HG02610 (cell line): ENCODE data around the gene STYXL1.

Source experiments
- ATAC-seq: cut with Tn5 transposase; IDR thresholded peaks from one replicate; pipeline ENCODE4 v1.9.1; 2021; ENCODE audit warnings: mild to moderate bottlenecking, moderate library complexity; ENCODE audit not compliant: unreplicated experiment

Gene STYXL1

DNA sequence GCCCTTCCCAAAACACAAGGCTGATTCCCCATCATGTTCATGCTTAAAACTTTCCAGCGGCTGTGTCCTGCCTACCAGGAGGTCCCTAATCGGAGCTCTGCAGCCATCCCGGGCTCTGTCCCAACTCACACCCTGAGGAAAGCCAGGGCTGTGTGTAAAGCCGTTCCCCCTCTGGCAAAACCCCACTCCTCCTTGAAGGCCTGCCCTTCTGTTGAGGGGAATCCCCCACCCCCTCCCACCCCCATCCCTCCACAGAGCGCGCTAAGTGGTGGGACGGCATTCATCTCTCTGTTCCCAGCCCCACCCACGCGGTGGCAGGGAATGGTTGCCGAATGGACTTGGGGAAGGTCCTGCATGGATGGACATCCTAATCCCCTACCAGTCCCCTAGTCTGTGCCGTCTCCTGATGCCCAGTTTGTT lies 52.7 kb downstream of the STYXL1 start:
- no peak for ATAC-seq

DNA sequence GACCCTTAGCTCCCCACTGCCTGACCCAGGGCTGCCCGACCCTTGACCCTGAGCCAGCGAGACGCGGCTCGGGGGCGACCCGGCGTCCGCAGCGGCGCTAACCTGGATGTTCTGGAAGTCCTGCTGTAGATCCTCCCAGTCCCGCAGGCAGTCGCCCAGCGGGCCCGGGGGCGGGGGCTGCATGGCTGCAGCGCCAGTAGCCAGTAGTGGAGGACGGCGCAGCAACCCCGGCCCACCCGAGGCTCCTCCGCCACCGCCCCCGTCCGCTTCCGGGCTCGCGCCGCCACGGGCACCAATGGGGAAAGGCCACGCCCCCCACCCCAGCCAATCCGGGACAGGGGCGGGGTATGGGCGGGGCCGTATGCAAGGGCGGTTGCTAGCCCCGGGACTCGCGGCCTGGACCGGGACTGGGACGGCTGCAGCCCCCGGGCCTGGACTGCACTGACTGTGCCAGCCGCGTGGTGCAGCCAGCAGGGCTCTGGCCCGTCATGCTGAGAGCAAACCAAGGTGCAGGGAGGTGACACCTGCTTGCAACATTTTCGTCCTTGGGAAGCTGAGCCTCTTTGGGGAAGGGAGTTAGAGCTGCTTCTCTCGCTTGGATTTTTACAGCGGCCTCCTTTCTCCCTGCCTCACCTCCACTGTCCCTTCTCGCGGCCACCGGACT lies 53.3 kb downstream of the STYXL1 start, which contains the start of gene TMEM120A:
Gene TMEM120A, minus strand, starts transcription at position 208 of the 664 bp plus-strand sequence. Its CDS starts 25 bp downstream, at position 183.
- peak; percentile 97 for ATAC-seq

DNA sequence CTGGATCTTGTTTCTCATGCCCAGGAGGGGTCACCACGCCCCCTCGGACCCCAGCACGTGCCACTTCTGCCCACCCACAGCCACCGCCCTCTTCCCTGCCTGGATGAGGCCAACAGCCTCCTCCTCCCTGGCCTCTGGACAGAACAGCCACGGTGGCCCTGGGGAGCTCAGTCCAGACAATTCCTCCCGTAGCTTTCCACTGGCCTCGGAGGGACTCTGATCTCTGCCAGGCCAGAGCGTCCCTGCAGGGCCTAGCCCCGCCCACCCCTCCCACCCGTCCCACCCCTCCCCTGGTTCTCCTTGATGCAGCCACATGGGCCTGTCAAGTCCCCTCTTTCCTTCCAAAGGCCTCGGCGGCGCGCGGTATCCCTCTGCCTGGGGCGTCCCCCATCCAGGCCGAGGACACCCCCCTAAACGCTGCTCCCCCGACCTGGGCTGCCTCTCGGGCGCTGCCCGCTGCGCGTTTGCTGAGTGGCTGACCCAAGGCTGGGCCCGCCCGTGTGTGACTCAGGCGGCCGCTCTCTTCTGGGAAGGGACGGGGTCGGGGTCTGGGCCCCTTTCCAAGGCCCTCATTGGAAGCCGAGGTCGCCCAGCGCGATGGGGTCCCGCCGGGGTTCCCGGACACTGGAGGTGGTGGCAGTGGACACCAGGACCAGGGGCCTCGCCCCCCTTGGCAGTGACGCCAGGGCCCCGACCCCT lies 54.0 kb downstream of the STYXL1 start:
- ATAC-seq = no peak

DNA sequence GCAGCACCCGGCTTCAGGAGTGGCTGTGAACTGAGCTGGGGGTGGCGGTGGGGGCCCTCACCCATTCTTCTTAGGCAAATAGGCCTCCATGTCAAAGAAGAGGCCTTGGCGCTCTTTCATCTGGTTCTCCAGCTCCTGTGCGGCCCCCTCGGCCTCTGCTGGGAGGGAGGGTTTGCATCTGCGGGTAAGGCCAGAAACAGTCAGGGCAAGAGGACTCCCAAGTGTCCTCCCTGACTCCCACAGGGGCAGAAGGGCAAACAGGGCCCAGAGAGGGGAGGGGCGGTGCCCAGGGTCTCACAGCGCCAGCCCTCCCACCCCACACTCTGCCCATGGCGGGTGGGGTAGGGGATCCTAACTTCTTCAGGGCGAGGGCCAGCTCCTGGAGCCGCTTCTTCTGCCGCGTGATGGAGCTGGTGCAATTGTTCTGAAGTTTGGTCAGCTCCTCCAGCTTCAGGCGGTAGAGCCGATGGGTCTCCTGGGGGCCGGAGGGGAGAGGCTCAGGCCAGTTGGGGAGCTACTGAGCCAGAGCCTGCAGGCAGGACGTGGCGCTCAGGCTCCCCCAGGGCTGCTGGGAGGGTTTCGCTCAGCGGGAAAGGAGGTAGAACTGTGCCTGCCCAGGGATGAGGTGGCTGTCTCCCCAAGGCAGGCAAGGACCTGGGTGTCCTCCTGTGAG lies 55.6 kb downstream of the STYXL1 start:
- no peak for ATAC-seq

DNA sequence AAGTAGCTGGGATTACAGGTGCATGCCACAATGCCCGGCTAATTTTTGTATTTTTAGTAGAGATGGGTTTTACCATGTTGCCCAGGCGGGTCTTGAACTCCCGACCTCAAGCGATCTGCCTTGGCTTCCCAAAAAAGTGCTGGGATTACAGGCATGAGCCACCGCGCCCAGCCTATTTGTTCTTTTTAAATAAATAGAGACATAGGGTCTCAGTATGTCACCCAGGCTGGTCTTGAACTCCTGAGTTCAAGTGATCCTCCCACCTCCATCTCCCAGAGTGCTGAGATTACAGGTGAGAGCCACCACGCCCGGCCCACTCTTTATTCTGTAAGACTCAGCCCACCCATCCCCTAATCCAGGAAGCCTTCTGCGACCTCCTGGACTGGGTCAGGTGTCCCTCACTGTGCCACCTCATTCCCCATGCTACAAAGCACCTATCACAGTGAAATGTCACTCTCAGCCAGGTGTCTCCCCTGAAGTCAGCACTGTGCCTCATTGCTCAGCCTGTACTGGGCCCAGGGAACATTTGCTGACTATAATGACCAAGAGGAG lies 56.2 kb downstream of the STYXL1 start:
- no peak for ATAC-seq

DNA sequence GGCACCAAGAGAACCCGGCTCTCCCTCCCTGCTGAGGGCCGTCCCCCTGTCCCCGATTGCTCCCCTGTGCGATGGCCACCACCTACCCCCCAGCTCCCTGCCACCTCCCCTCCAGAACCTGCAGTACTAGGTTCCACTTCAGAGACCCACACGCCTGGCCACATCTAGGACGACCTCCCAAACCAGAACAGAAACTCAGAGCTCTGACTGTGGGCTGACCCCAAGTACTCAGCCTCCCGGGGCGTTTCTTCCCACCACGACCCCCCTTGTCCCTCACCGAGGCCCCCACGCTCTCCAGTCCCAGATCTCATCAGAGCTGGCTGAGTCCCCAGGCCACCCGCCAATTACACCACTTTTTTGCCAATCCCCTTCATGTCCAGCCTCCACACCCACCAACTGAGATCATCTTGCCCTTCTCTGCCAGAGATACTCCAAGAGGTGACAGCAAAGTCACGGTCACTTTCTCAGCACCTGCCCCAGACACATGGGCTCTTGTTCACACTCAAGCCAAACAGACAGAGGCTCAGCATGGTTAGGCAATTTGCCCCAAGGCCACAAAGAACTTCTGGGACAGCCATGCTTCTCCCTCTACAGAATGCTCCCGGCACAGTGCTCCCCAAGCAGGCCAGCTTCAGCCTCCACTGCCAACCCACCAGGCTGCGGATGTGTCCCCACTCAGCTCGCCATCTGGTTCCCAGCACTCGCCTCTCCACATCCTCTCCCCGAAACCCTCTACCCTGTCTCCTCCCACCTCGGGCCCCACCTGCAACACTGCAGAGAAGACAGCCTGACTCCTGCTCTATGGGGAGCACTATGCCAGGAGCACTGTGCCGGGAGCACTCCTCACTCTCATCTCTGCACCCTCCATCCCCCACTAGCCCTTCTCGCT lies 58.1 kb downstream of the STYXL1 start:
- no peak for ATAC-seq

DNA sequence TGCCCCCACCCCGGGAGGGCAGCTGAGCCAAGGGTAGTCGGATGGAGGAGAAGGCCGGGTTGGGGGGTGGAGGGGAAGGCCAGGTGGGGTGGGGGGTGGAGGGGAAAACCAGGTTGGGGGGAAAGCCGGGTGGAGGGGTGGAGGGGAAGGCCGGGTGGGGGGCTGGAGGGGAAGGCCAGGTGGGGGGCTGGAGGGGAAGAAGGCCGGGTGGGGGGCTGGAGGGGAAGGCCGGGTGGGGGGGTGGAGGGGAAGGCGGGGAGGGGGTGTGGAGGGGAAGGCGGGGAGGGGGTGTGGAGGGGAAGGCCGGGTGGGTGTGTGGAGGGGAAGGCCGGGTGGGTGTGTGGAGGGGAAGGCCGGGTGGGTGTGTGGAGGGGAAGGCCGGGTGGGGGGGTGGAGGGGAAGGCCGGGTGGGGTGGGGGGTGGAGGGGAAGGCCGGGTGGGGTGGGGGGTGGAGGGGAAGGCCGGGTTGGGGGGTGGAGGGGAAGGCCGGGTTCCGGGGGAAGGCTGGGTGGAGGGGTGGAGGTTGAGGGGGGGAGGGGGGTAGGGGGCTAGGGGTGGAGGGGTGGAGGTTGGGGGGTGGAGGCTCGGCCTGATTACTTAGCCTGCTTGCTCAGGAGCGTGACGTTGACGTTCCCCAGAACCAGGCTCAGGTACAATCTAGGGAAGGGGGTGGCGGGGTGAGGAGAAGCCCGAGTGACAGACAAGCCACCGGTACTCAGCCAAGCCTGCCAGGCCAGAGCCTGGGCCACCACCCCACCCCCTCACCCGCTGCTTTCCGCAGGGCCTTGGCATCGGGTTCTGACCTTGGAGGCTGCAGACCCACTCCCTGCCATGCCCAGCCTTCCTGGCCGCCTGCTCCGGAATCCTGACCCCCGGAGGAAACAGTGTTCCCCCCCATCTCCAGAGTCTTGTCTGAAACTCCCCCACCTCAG lies 59.0 kb downstream of the STYXL1 start:
- no peak for ATAC-seq

DNA sequence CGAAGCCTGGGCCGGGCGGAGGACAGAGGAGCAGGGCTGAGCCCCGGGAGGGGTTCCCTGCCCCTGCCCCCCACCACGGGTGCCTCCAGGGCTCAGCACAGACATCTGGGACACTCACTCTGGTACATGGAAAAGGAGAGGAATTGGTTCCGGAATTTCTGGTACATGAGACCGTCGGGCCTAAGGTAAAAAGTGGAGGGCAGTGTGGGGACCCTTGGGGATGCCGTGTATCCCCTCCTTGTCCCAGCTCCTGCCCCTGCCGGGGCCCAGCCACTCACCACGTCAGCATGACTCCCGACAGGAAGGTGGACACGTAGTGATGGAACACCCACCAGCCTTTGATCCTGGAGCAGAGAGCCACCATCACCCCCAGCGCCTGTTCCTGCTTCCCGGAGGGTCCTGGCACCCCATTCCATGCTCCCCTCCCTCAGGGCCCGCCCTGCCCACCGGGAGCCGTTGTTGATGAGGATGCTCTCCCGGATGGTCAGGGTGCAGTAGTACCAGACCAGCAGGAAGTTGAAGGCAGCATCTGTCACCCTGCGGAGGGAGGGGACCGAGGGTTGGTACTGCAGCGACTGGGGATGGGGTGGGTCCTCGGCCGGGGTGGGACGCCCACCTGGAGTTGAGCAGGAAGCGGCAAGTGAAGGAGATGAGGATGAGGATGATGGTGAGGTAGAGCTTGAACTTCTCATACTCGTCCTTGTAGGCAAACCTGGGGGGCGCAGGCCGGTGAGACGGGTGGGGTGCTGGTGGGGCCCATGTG lies 59.8 kb downstream of the STYXL1 start:
- ATAC-seq = no peak

DNA sequence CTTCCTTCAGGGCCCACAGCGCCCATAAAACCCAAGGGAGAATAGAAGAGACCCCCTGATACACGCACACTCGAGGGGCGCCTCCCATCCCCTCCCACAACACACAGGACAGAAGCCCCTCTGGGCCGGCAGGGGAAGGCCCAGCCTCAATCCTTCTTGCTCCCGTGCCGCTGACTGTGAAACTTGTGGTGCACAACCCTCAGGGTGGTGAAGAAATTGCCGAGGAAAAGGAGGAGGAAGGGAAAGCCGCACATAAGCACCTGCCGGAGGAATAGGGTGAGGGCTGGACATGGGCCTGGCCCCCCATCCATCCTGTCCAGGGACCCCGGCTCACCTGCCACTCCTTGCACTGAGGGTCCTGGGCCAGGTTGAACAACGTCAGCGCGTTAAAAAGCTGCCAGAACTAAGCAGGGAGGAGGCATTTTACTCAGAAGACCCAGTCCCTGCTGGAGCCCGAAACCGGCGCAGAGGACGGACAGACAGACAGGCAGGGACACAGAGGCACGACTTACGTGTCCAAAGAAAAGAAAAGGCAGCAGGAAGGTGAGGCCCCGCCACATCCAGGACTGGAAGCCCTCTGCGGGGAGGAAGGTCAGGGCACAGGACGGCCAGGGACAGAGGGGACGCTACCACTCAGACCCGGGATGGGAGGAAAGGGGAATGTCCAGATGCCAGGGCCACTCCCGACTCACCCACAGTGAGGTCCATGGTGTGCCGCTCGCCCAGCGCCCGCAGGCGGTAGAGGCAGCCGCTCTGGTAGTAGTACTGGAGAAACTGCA lies 60.6 kb downstream of the STYXL1 start:
- no peak for ATAC-seq

DNA sequence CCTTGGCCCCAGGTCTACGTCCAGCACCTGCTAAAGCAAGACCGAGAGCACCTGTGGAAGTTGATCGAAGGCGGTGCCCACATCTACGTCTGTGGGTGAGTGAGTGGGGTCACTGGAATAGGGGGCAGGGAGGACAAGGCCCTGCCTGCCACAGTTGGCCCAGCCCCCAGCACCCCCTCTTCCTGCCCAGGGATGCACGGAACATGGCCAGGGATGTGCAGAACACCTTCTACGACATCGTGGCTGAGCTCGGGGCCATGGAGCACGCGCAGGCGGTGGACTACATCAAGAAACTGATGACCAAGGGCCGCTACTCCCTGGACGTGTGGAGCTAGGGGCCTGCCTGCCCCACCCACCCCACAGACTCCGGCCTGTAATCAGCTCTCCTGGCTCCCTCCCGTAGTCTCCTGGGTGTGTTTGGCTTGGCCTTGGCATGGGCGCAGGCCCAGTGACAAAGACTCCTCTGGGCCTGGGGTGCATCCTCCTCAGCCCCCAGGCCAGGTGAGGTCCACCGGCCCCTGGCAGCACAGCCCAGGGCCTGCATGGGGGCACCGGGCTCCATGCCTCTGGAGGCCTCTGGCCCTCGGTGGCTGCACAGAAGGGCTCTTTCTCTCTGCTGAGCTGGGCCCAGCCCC lies 61.5 kb downstream of the STYXL1 start:
- no peak for ATAC-seq

DNA sequence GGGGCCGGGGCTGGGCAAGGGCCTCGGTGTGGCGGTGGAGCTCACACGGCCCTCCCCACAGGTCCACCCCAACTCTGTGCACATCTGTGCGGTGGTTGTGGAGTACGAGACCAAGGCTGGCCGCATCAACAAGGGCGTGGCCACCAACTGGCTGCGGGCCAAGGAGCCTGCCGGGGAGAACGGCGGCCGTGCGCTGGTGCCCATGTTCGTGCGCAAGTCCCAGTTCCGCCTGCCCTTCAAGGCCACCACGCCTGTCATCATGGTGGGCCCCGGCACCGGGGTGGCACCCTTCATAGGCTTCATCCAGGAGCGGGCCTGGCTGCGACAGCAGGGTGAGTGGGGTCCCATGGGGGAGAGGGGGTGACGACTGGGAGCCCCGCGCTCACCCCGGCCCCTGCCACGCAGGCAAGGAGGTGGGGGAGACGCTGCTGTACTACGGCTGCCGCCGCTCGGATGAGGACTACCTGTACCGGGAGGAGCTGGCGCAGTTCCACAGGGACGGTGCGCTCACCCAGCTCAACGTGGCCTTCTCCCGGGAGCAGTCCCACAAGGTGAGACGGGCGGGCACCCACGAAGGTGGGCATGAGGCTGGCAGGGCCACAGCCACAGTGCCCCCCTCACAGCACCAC lies 62.2 kb downstream of the STYXL1 start:
- no peak for ATAC-seq

DNA sequence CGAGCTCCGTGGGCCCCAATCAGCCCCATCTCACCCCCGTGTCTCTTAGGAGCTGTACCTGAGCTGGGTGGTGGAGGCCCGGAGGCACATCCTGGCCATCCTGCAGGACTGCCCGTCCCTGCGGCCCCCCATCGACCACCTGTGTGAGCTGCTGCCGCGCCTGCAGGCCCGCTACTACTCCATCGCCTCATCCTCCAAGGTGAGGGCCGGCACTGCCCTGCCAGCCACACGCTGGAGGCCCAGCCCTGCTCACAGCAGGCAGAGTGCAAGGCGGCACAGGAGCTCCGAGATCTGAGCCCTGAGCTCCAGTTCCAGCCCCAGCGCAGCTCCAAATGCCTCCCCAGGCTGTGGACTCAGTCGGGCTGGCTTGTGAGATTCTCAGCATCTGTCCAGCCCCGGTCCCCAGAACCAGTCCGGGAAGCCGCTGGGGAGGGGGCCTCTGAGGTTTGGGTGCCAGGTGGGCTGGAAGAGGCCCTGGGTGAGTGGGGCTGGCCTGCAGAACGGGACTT lies 62.7 kb downstream of the STYXL1 start:
- no peak for ATAC-seq

DNA sequence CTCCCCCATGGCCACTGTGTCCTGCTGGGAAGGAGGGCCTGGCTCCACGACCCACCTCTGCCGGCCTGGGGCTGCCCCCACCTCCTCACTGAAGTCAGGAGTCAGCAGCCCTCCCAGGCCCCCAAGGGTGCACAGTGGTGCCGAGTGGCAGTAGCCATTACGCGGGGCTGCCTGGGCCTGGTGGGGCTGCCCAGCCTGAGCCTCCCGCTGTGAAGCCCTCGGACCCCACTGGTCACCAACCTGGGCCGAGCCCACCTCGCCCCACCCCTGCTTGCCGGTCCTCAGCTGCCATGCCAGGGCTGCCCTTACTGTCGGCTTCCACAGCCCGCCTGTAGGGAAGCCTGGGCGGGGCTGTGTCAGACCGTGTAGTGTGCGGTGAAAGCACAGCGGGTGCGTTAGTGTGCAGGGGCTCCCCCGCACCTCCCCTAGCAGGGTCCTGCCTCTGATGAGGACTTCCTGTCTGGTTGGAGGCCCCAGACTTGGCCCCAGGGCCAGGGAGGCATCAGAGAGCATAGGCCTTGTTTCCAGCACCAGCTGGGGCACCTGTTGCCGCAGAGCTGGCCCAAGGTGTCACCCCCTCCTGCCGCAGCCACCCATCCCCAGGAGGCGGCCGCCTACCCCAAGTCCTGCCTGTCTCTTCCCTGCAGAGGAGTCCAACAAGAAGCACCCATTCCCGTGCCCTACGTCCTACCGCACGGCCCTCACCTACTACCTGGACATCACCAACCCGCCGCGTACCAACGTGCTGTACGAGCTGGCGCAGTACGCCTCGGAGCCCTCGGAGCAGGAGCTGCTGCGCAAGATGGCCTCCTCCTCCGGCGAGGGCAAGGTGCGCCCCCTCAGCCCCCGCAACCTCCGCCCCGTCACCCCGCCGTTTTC lies 63.4 kb downstream of the STYXL1 start:
- no peak for ATAC-seq

DNA sequence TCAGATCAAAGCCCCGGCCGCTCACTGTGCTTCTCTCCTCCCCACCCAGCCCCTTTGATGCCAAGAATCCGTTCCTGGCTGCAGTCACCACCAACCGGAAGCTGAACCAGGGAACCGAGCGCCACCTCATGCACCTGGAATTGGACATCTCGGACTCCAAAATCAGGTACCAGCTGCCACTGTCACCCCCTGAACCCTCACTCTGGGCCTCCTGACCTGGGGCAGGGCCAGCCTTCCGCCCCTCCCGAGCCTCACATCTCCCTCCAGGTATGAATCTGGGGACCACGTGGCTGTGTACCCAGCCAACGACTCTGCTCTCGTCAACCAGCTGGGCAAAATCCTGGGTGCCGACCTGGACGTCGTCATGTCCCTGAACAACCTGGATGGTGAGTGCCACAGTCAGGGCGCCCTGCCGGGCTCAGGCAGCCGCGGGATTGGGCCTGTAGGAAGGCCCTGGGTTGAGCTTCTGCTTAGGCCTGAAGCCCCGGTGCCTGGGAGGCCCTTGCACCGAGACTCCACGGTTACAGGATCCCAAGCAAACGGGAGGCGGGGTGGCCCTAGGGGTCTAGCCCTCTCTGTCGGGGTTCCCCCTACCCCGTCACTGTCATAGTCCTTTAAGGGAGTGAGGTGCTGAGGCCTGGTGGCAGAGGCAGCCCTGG lies 64.2 kb downstream of the STYXL1 start:
- no peak for ATAC-seq

DNA sequence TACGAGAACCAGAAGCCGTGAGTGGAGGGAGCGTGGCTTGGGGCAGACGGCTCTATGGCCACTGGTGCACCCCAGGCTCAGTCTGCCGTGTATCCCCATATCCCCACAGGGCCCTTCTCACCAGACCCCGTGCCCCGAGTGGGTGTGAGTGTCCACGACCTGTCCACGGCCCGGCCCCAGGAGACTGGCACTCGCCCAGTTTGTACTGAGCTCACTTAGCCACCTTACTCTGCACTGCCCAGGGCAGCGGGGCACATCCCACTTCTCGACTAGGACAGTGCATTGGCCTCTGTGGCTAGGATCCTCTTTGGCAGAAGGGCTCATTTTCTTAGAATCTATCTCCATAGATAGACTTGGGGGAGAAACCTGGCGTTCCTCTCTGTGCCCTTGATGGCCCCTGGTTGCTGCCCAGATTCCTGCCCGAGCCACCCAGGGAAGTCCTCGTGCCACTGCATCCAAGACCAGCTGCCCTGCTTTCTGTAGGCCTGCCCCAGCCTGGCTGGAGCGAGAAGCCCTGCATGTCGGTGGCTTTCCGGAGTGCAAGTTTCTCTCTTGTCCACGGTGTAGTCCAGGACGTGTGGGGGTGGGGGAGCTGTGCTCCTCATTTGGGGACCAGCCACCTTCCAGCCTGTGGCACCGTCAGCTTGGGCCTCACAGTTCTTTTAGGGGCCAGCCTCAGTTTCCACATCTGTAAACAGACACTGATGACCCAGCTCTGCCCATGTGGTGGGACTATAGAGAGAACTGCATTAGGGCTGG lies 65.3 kb downstream of the STYXL1 start:
- ATAC-seq = no peak
